ENCODE results near the gene DENND2D. TPM values are rescaled to one million over a fixed set of nuclear protein-coding genes. Genes with fewer than 3 reads are reported as not detected.

DENND2D gene
- total RNA-seq, 1 donor from 2014 or later: 0.25 TPM

DNA sequence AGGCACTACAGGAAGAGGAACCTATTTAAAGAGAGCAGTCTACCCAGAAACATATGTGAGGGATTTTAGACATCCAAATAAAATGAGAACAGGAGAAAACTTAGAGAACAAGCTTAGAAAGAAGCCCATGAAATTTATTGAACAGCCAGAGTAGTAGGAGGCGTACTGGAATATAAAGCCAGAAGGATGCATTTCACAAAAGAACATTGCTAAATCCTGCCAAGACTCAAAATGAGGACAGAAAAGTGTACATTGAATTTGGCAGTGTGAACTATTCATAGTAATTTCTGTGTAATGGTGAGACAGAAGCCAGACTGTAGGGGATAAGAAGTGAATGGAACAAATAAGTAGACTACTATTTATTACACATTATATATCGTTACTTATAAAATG is 38.0 kb downstream of the DENND2D start:
- H3K27ac Mint-ChIP-seq (ENCODE audit: unreplicated experiment): no peak overlapping the region

DNA sequence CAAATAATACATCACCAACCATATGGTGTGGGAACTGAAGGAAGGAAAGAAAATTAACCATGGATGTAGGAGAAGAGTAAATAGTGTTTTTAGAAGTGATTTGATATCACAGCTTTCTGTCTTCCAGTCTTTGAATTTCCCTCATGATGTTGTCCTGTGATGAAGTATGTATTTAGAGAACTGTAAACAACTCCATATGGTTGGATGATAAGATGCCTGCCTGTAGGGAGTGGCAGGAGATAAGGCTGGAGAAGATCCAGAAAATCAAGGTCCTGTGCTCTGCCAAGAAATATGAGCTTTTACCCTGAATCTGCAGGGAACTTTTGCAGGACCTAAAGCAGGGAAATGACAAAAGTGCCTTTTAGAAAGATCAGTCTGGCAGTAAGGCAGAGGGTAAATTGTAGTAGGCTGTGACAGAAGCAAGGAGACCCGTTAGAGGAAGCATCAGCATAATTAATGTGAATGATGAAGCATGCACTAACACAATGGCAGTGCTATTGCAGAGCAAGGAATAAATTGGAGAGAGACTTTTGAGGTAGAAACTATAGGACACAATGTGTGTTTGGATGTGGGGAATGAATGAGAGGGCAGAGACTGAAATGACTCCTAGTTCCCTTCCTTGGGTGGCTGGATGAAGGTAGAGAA is 38.5 kb downstream of the DENND2D start:
- DNase-seq (ENCODE audit: low spot score): no peak
- H3K4me1 Mint-ChIP-seq (ENCODE audit: low read depth): no peaks in the 10 kb centered on the region
- no peak overlapping the region for H3K4me3 Mint-ChIP-seq (ENCODE audit: unreplicated experiment)
- no peaks in the 10 kb centered on the region for H3K9me3 Mint-ChIP-seq (ENCODE audit: low read depth)
- H3K36me3 Mint-ChIP-seq (ENCODE audit: low read depth): peaks cover 6% of the 10 kb centered on the region
- TF ChIP-seq, protein P1, sequence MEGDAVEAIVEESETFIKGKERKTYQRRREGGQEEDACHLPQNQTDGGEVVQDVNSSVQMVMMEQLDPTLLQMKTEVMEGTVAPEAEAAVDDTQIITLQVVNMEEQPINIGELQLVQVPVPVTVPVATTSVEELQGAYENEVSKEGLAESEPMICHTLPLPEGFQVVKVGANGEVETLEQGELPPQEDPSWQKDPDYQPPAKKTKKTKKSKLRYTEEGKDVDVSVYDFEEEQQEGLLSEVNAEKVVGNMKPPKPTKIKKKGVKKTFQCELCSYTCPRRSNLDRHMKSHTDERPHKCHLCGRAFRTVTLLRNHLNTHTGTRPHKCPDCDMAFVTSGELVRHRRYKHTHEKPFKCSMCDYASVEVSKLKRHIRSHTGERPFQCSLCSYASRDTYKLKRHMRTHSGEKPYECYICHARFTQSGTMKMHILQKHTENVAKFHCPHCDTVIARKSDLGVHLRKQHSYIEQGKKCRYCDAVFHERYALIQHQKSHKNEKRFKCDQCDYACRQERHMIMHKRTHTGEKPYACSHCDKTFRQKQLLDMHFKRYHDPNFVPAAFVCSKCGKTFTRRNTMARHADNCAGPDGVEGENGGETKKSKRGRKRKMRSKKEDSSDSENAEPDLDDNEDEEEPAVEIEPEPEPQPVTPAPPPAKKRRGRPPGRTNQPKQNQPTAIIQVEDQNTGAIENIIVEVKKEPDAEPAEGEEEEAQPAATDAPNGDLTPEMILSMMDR (IDR thresholded peaks at IDR 0.05): no peak
- no peak overlapping the region for H3K27ac Mint-ChIP-seq (ENCODE audit: unreplicated experiment)
- no peaks in the 10 kb centered on the region for H3K27me3 Mint-ChIP-seq (ENCODE audit: low read depth)

More for the DNA sequence above, 38.0 kb downstream of the DENND2D start:
- H3K4me1 Mint-ChIP-seq (ENCODE audit: low read depth): no peaks in the 10 kb centered on the region
- no peaks in the 10 kb centered on the region for H3K27me3 Mint-ChIP-seq (ENCODE audit: low read depth)
- H3K9me3 Mint-ChIP-seq (ENCODE audit: low read depth): no peaks in the 10 kb centered on the region
- H3K36me3 Mint-ChIP-seq (ENCODE audit: low read depth): peaks cover 6% of the 10 kb centered on the region
- H3K4me3 Mint-ChIP-seq (ENCODE audit: unreplicated experiment): no peak overlapping the region
- DNase-seq (ENCODE audit: low spot score): no peak
- TF ChIP-seq, protein P1 (IDR thresholded peaks at IDR 0.05): no peak

DNA sequence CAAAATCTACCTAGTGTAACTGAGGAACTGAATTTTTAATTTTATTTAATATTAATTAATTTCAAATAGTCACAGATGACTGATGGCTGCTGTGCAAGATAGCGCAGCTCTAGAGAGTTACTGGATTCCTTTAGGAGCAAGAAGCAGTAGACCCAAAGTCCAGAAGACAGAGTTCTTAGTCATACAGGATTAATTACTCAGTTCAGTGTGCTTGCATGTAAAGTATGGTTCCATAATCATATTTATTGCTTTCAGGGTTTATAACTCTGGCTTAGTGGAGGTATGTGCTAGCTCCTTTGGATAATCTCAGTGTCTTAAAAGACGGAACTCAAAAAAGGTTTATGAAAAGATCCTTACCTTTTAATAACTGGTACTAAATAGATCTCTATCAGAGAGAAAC is 43.0 kb downstream of the DENND2D start:
- DNase-seq (ENCODE audit: low spot score): no peak
- no peak overlapping the region for H3K4me3 Mint-ChIP-seq (ENCODE audit: unreplicated experiment)
- peaks cover 11% of the 10 kb centered on the region for H3K9me3 Mint-ChIP-seq (ENCODE audit: low read depth)
- no peaks in the 10 kb centered on the region for H3K4me1 Mint-ChIP-seq (ENCODE audit: low read depth)
- no peak overlapping the region for H3K27ac Mint-ChIP-seq (ENCODE audit: unreplicated experiment)
- no peaks in the 10 kb centered on the region for H3K27me3 Mint-ChIP-seq (ENCODE audit: low read depth)
- peaks cover 29% of the 10 kb centered on the region for H3K36me3 Mint-ChIP-seq (ENCODE audit: low read depth)
- TF ChIP-seq, protein P1 (IDR thresholded peaks at IDR 0.05): no peak

DNA sequence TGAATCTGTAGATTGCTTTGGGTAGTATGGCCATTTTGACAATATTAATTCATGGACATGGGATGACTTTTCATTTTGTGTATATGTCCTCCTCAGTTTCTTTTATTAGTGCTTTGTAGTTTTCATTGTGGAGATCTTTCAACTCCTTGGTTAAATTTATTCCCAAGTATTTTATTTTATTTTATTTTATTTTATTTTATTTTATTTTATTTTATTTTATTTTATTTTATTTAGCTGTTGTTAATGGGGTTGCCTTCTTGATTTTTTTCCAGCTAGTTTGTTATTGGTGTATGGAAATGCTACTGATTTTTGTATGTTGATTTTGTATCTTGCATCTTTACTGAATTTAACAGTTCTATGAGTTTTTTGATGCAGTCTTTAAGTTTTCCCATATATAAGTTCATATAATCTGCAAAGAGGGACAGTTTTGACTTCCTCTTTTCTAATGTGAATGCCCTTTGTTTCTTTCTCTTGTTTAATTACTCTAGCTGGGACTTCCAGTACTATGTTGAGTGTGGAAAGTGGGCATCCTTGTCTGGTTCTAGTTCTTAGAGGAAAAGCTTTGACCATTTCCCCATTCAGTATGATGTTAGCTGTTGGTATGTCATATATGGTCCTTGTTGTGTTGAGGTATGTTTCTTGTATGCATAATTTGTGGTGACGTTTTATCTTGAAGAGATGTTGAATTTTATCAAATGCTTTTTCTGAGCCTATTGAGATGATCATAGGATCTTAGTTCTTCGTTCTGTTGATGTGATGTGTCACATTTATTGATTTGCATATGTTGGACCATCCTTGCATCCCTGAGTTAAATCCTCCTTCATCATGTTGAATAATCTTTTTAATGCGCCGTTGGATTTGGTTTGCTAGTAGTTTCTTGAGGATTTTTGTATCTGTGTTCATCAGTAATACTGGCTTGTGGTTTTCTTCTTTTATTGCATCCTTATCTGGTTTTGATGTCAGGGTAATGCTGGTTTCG is 46.1 kb downstream of the DENND2D start:
- no peak for DNase-seq (ENCODE audit: low spot score)
- Mint-ChIP-seq H3K4me1 (ENCODE audit: low read depth) (no peaks in the 10 kb centered on the region), H3K27me3 (ENCODE audit: low read depth) (no peaks in the 10 kb centered on the region), H3K4me3 (ENCODE audit: unreplicated experiment) (no peak overlapping the region), H3K9me3 (ENCODE audit: low read depth) (peaks cover 11% of the 10 kb centered on the region), H3K27ac (ENCODE audit: unreplicated experiment) (no peak overlapping the region), H3K36me3 (ENCODE audit: low read depth) (peaks cover 39% of the 10 kb centered on the region)
- TF ChIP-seq, protein P1 (IDR thresholded peaks at IDR 0.05): no peak

DNA sequence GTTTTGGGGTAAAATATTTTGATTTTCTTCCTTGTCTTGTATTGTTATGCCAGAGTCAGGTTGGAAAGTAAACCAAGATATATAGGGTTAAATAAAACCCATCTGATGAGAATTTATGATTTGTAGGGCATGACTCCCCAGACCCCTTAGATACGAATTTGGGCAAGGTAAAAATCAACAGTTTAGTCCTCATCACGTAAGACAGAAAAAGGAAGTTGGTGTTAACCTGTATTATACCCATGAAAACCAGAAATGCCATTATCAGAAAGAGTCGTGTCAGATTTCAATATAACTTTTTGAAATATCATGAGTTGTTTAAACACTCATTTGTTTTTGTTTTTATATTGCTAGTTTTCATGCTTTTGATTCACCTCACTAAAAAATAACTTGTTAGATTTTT is 48.6 kb downstream of the DENND2D start:
- peaks cover 11% of the 10 kb centered on the region for H3K9me3 Mint-ChIP-seq (ENCODE audit: low read depth)
- TF ChIP-seq, protein P1 (IDR thresholded peaks at IDR 0.05): no peak
- no peaks in the 10 kb centered on the region for H3K27me3 Mint-ChIP-seq (ENCODE audit: low read depth)
- DNase-seq (ENCODE audit: low spot score): no peak
- no peak overlapping the region for H3K4me3 Mint-ChIP-seq (ENCODE audit: unreplicated experiment)
- peaks cover 3% of the 10 kb centered on the region for H3K4me1 Mint-ChIP-seq (ENCODE audit: low read depth)
- H3K36me3 Mint-ChIP-seq (ENCODE audit: low read depth): peaks cover 42% of the 10 kb centered on the region
- no peak overlapping the region for H3K27ac Mint-ChIP-seq (ENCODE audit: unreplicated experiment)
